Peyer's patch (tissue), 4 donors: ENCODE results near the gene POU6F2.

Experiments
- POLR2A ChIP-seq, 2 donors: fragments of 450-650 bp; IDR thresholded peaks; one replicate each; pipeline ENCODE4 v1.5.1; 2017; ENCODE audit warnings: antibody characterized with exemption in 2 of 2, mild to moderate bottlenecking in 2 of 2, moderate library complexity in 2 of 2
- TF ChIP-seq, protein P1 (sequence below), 6 experiments: fragments of 450-650 bp in 4 of 6; fragments of 200-600 bp in 2 of 6; sonication (generic) in 1 of 6; IDR thresholded peaks; one replicate each; pipeline ENCODE4 v1.5.1; 2017 to 2019; ENCODE audit warnings: antibody characterized with exemption in 6 of 6, mild to moderate bottlenecking in 3 of 6, moderate library complexity in 1 of 6

GRCh38 chr7:39353615-39354376, 376.1 kb downstream of the POU6F2 start:
- TF ChIP-seq, protein P1, sequence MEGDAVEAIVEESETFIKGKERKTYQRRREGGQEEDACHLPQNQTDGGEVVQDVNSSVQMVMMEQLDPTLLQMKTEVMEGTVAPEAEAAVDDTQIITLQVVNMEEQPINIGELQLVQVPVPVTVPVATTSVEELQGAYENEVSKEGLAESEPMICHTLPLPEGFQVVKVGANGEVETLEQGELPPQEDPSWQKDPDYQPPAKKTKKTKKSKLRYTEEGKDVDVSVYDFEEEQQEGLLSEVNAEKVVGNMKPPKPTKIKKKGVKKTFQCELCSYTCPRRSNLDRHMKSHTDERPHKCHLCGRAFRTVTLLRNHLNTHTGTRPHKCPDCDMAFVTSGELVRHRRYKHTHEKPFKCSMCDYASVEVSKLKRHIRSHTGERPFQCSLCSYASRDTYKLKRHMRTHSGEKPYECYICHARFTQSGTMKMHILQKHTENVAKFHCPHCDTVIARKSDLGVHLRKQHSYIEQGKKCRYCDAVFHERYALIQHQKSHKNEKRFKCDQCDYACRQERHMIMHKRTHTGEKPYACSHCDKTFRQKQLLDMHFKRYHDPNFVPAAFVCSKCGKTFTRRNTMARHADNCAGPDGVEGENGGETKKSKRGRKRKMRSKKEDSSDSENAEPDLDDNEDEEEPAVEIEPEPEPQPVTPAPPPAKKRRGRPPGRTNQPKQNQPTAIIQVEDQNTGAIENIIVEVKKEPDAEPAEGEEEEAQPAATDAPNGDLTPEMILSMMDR (IDR thresholded peaks at IDR 0.05): no peak
- no peak for TF ChIP-seq POLR2A (IDR thresholded peaks at IDR 0.05)
